Ovary (tissue), 9 donors: ENCODE measurements around the gene CADPS. TPM values are rescaled to one million over a fixed set of nuclear protein-coding genes. Genes with fewer than 3 reads are reported as not detected.

Source experiments
- DNase-seq, 5 donors: peaks; one replicate each; pipeline ENCODE4 v3.0.0-alpha.2; 2019 to 2020
- H3K27ac ChIP-seq, 2 donors: fragments of 200-600 bp; one replicate each; pipeline versions ENCODE4 v1.5.1 to v1.8.0; 2019 to 2022
- H3K27me3 ChIP-seq: fragments of 200-600 bp; one replicate; pipeline ENCODE4 v1.8.0; 2022
- H3K36me3 ChIP-seq: fragments of 200-600 bp; sonication (generic); one replicate; pipeline ENCODE4 v1.5.1; 2019
- H3K4me1 ChIP-seq: one replicate; pipeline ENCODE4 v1.8.1; 2013; ENCODE audit warnings: mild to moderate bottlenecking, moderate library complexity; ENCODE audit not compliant: insufficient read depth
- H3K4me3 ChIP-seq: fragments of 200-600 bp; sonication (generic); one replicate; pipeline ENCODE4 v1.5.1; 2017
- H3K9me3 ChIP-seq, 2 donors: fragments of 200-600 bp in 1 of 2; sonication (generic) in 1 of 2; one replicate each; pipeline versions ENCODE4 v1.5.1 to v1.8.1; 2013 to 2019; ENCODE audit warnings: mild to moderate bottlenecking in 1 of 2, moderate library complexity in 1 of 2
- EP300 ChIP-seq: sonication (generic); formaldehyde crosslinking; IDR thresholded peaks from one replicate; pipeline ENCODE4 v1.6.1; 2017; ENCODE audit warnings: antibody characterized with exemption
- POLR2A ChIP-seq: fragments of 450-650 bp; IDR thresholded peaks from one replicate; pipeline ENCODE4 v1.6.1; 2017; ENCODE audit warnings: antibody characterized with exemption, mild to moderate bottlenecking, moderate library complexity
- WGBS, 3 donors: extraction: QIAGEN DNeasy Blood & Tissue Kit in 1 of 3; methylation state at CpG; one replicate each; pipeline versions ENCODE4 v1.1.5 to v1.1.7; 2013 to 2017; 5-methylcytosine and 5-hydroxymethylcytosine counted together
- intact Hi-C, 4 donors: fragments of 100-400 bp; cut with DNase I; formaldehyde crosslinking; loops; one replicate each; pipeline versions ENCODE4 v1.11.0 to v1.15.1; 2022 to 2023
- polyA plus RNA-seq, 2 donors: library from polyadenylated mRNA; stranded (reverse); fragments of 200-250 nt in 1 of 2; fragments of 350-450 nt in 1 of 2; fragmentation: Illumina TruSeq in 1 of 2; extraction: RNeasy Lipid Tissue Mini Kit (QIAGEN cat#74804) in 1 of 2; gene quantifications; one replicate each; pipeline ENCODE4 v1.2.3, GENCODE V29; 2013 to 2014
- total RNA-seq, 7 donors: library from RNA; depleted of rRNA in 2 of 7; stranded (reverse); fragments of >200 nt in 2 of 7; fragmentation: NEBNext Ultra II Directional in 3 of 7; extraction: Animal tissue kit (Norgen Biotek cat#: 25700) in 3 of 7; gene quantifications; one replicate each; pipeline versions ENCODE4 v1.1.0 to v1.2.4, GENCODE V29; 2016 to 2023
- TF ChIP-seq, protein P1 (sequence below), 3 donors: fragments of 450-650 bp in 2 of 3; fragments of 200-600 bp in 1 of 3; IDR thresholded peaks; one replicate each; pipeline versions ENCODE4 v1.5.1 to v1.8.0; 2016 to 2022; ENCODE audit warnings: antibody characterized with exemption in 3 of 3, mild to moderate bottlenecking in 1 of 3
- donor health status: DM: no; HTN: no; CAD: no; lungs with moderate emphysema.
- donor health status: DM: no; HTN: no; CAD: no.
- donor health status: Bipolar disorder and iron deficiency.
- donor health status: DM: yes; HTN: yes; CAD: no.
- donor health status: DM: no; HTN: no; CAD: no.
- donor health status: DM: yes; HTN: yes; CAD: no.

The CADPS gene
- total and polyA plus RNA-seq, 9 donors, result 0.90 to 6.8 (median 2.8) TPM

DNA sequence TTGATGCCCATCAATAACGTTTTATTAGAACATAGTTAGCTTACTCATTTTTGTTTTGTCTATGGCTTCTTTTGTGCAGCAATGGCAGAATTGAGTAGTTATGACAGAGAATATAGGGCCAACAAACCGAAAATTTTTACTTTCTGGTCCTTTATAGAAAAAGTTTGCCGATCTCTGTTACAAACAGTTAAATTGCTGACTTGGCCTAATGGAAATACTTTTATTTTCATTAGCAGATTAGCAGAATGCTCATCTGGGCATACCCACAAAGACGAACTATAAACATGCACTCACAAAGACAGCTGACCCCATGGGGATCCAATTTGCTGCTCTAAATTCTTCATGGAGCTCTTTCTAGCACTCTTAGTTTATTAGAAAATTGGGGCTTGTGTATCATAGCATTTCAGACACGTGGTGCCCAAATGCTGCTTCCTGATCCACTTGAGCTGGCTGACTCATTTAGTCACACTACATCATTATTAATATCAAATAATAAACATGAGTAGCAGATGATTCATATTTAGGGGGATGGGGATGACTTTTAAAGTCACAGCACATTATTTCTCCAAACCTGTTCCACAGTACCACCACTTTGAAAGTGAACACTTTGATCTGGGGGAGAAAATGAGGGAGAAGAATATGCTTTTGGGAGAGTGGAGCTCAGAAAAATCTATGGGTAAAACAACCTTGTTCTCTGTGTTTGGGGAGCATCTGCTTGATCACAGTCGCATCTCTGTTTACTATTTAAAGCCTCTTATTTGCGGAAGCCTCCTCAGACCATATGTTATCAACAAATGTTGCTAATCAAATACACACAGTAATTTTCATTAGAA is 273.8 kb downstream of the CADPS start:
- no peaks in the 10 kb centered on the region for H3K27me3 ChIP-seq
- TF ChIP-seq, protein P1, sequence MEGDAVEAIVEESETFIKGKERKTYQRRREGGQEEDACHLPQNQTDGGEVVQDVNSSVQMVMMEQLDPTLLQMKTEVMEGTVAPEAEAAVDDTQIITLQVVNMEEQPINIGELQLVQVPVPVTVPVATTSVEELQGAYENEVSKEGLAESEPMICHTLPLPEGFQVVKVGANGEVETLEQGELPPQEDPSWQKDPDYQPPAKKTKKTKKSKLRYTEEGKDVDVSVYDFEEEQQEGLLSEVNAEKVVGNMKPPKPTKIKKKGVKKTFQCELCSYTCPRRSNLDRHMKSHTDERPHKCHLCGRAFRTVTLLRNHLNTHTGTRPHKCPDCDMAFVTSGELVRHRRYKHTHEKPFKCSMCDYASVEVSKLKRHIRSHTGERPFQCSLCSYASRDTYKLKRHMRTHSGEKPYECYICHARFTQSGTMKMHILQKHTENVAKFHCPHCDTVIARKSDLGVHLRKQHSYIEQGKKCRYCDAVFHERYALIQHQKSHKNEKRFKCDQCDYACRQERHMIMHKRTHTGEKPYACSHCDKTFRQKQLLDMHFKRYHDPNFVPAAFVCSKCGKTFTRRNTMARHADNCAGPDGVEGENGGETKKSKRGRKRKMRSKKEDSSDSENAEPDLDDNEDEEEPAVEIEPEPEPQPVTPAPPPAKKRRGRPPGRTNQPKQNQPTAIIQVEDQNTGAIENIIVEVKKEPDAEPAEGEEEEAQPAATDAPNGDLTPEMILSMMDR (IDR thresholded peaks at IDR 0.05), result no peak
- no peak for TF ChIP-seq POLR2A
- TF ChIP-seq EP300, result no peak
- no peak for DNase-seq
- intact Hi-C loops, result no loop called here
- no peaks in the 10 kb centered on the region for H3K9me3 ChIP-seq
- H3K4me1 ChIP-seq, result no peaks in the 10 kb centered on the region
- no peak overlapping the region for H3K27ac ChIP-seq
- H3K36me3 ChIP-seq, result no peaks in the 10 kb centered on the region
- WGBS, 3 donors, result 48 to 58% (median 53%) methylated on average over 7 of the region's 7 CpGs
- H3K4me3 ChIP-seq, result no peak overlapping the region

DNA sequence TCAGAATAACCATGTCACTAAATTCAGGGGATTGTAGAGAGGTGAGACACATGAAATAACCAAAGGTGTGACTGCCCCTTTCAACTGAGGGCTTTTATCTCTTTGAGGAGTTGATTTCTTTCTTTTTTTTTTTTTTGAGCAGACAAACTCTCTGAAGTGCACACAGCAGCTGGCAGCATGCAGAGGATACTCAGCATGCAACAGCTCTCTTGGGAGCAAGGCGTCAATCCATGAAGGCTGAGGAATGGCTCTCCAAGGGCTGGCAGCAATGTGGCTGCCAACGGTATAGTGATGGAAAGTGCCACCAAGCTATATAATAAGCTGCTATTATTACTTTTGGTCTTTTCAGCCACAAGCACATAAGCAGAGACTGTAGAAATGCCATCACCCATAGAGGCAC is 275.2 kb downstream of the CADPS start:
- intact Hi-C loops, result no loop called here
- 73 to 76% (median 75%) methylated on average over 2 of the region's 2 CpGs for WGBS, 3 donors
- H3K27ac ChIP-seq, result no peak overlapping the region

DNA sequence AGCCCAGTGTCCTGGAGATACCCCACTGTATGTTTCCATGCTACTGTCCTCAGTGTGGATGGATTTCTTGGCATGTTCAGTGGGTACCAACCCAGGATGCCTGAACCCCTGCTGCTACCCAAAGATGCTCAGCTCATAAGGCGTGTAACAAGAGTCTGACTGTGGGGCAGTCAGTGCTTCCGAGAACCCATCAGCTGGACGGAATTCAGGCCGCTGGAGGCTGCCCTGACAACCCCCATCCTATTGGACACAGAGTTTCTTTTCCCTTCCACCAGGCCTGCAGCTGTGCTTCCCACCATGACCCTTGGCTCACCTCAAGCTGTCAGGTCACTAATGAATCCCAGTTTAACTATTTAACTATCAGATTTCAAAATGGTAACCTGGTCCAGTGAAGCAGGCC is 277.7 kb downstream of the CADPS start:
- TF ChIP-seq POLR2A, result no peak
- TF ChIP-seq, protein P1 (IDR thresholded peaks at IDR 0.05), result no peak
- TF ChIP-seq EP300, result no peak
- no peak for DNase-seq
- no peaks in the 10 kb centered on the region for H3K9me3 ChIP-seq
- no peak overlapping the region for H3K4me3 ChIP-seq
- 74 to 87% (median 79%) methylated on average over 4 of the region's 4 CpGs for WGBS, 3 donors
- intact Hi-C loops, result no loop called here
- H3K27me3 ChIP-seq, result no peaks in the 10 kb centered on the region
- no peak overlapping the region for H3K27ac ChIP-seq
- H3K4me1 ChIP-seq, result no peaks in the 10 kb centered on the region
- no peaks in the 10 kb centered on the region for H3K36me3 ChIP-seq

More for the DNA sequence above, 275.2 kb downstream of the CADPS start:
- Histone ChIP-seq H3K9me3 (no peaks in the 10 kb centered on the region), H3K36me3 (no peaks in the 10 kb centered on the region), H3K4me3 (no peak overlapping the region), H3K4me1 (no peaks in the 10 kb centered on the region), H3K27me3 (no peaks in the 10 kb centered on the region)
- TF ChIP-seq POLR2A (no peak), EP300 (no peak)
- TF ChIP-seq, protein P1 (IDR thresholded peaks at IDR 0.05), result no peak
- no peak for DNase-seq

DNA sequence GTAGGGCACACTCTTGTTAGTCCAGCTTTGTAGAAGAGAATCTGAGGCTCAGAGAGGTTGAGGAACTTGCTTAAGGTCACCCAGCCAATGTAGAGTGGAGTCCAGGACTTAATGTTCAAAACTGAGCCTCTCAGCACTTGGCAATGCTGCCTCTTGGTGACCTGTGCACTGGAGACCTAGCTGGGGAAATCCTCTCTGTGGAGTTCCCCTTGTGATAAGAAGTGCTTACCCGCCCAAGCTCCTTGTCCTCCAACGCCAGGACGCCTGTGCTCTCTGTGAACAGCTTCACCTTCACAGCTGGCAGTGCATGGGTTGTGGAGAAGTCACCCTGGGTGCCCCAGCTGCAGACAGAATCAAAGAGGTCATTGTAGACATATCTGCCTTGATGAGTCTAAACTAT is 282.8 kb downstream of the CADPS start:
- Histone ChIP-seq H3K27ac (no peak overlapping the region), H3K4me1 (no peaks in the 10 kb centered on the region), H3K36me3 (no peaks in the 10 kb centered on the region), H3K27me3 (no peaks in the 10 kb centered on the region), H3K4me3 (no peak overlapping the region), H3K9me3 (no peaks in the 10 kb centered on the region)
- no peak for DNase-seq
- intact Hi-C loops, result no loop called here
- 72 to 87% (median 79%) methylated on average over 3 of the region's 3 CpGs for WGBS, 3 donors
- no peak for TF ChIP-seq EP300
- TF ChIP-seq, protein P1 (IDR thresholded peaks at IDR 0.05), result no peak
- TF ChIP-seq POLR2A, result no peak
